Loucy (cell line): ENCODE data around the gene LRPPRC.

Experiments used
- H2AFZ ChIP-seq: fragments of 200-600 bp; sonication (generic); 2 replicates; pipeline ENCODE4 v1.6.0; 2016; ENCODE audit warnings: antibody characterized with exemption, mild to moderate bottlenecking, low read length, moderate library complexity
- H3F3A ChIP-seq: fragments of 200-600 bp; 2 replicates; pipeline ENCODE4 v1.6.0; 2016; ENCODE audit warnings: antibody characterized with exemption, low read depth, mild to moderate bottlenecking
- H3K27me3 ChIP-seq: fragments of 200-600 bp; sonication (generic); 2 replicates; pipeline ENCODE4 v1.6.1; 2014; ENCODE audit warnings: low read length, mild to moderate bottlenecking; ENCODE audit not compliant: insufficient read depth, poor library complexity, severe bottlenecking
- H3K36me3 ChIP-seq: fragments of 200-600 bp; sonication (generic); 2 replicates; pipeline ENCODE4 v1.6.1; 2016; ENCODE audit warnings: low read length; ENCODE audit not compliant: insufficient read depth
- H3K4me1 ChIP-seq: fragments of 200-600 bp; sonication (generic); 2 replicates; pipeline ENCODE4 v1.5.1; 2014; ENCODE audit warnings: low read length, mild to moderate bottlenecking; ENCODE audit not compliant: insufficient read depth, poor library complexity, severe bottlenecking
- H3K4me2 ChIP-seq: fragments of 200-600 bp; sonication (generic); 2 replicates; pipeline ENCODE4 v1.6.0; 2014; ENCODE audit warnings: antibody characterized with exemption, low read length, low read depth, mild to moderate bottlenecking; ENCODE audit not compliant: poor library complexity, severe bottlenecking
- H3K4me3 ChIP-seq: fragments of 200-600 bp; sonication (generic); 2 replicates; pipeline ENCODE4 v1.5.1; 2014; ENCODE audit warnings: low read length, mild to moderate bottlenecking, mixed read lengths; ENCODE audit not compliant: poor library complexity, severe bottlenecking
- H3K79me2 ChIP-seq: fragments of 200-600 bp; sonication (generic); 2 replicates; pipeline ENCODE4 v1.6.1; 2014; ENCODE audit warnings: low read length; ENCODE audit not compliant: insufficient read depth
- H3K9ac ChIP-seq: fragments of 200-600 bp; sonication (generic); 2 replicates; pipeline ENCODE4 v1.6.0; 2014; ENCODE audit warnings: mild to moderate bottlenecking, low read depth, low read length, moderate library complexity; ENCODE audit not compliant: poor library complexity, severe bottlenecking
- H3K9me2 ChIP-seq: fragments of 200-600 bp; sonication (generic); replicated peaks from 2 replicates; pipeline ENCODE4 v1.6.1; 2016; ENCODE audit warnings: low read depth, low read length, mixed read lengths
- H3K9me3 ChIP-seq: fragments of 200-600 bp; sonication (generic); 2 replicates; pipeline ENCODE4 v1.6.1; 2014; ENCODE audit warnings: mild to moderate bottlenecking, antibody characterized with exemption, low read length, low read depth; ENCODE audit not compliant: insufficient read depth
- H4K20me1 ChIP-seq: fragments of 200-600 bp; sonication (generic); 2 replicates; pipeline ENCODE4 v1.6.0; 2014; ENCODE audit warnings: antibody characterized with exemption, low read length, mild to moderate bottlenecking; ENCODE audit not compliant: insufficient read depth, poor library complexity, severe bottlenecking
- EZH2phosphoT487 ChIP-seq: fragments of 200-600 bp; IDR thresholded peaks from 2 replicates; pipeline ENCODE4 v1.6.1; 2018; ENCODE audit warnings: antibody characterized with exemption, mild to moderate bottlenecking, moderate library complexity, borderline replicate concordance
- TF ChIP-seq, protein P1 (sequence below): fragments of 200-600 bp; sonication (generic); conservative IDR thresholded peaks from 2 replicates; pipeline ENCODE4 v1.5.1; 2014; ENCODE audit warnings: mild to moderate bottlenecking, antibody characterized with exemption, low read length

LRPPRC gene

DNA sequence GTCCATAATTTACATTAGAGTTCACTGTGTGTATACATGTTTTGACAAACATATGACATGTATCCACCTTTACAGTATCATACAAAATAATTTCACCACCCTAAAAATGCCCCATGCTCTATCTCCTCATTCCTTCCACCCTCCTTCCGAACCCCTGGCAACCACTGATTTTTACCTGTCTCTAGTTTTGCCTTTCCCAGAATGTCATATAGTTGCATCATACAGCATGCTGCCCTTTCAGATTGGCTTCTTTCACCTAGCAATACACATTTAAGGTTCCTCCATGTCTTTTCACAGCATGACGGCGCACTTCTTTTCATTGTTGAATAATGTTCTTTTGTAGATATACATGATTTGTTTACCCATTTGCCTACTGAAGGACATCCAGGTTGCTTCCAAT lies 10.4 kb downstream of the LRPPRC start:
- Histone ChIP-seq H3K9ac (no peak overlapping the region), H3K27me3 (no peaks in the 10 kb centered on the region), H3K36me3 (peaks cover 30% of the 10 kb centered on the region; the same call in 1 of the 2 replicates), H3K79me2 (peaks cover 61% of the 10 kb centered on the region), H3K4me1 (no peaks in the 10 kb centered on the region), H2AFZ (no peak overlapping the region), H3K4me3 (no peak overlapping the region), H4K20me1 (peaks cover 29% of the 10 kb centered on the region), H3F3A (no peaks in the 10 kb centered on the region), H3K9me2 (no peaks in the 10 kb centered on the region), H3K9me3 (no peaks in the 10 kb centered on the region), H3K4me2 (no peak overlapping the region)
- no peak for TF ChIP-seq EZH2phosphoT487
- TF ChIP-seq, protein P1, sequence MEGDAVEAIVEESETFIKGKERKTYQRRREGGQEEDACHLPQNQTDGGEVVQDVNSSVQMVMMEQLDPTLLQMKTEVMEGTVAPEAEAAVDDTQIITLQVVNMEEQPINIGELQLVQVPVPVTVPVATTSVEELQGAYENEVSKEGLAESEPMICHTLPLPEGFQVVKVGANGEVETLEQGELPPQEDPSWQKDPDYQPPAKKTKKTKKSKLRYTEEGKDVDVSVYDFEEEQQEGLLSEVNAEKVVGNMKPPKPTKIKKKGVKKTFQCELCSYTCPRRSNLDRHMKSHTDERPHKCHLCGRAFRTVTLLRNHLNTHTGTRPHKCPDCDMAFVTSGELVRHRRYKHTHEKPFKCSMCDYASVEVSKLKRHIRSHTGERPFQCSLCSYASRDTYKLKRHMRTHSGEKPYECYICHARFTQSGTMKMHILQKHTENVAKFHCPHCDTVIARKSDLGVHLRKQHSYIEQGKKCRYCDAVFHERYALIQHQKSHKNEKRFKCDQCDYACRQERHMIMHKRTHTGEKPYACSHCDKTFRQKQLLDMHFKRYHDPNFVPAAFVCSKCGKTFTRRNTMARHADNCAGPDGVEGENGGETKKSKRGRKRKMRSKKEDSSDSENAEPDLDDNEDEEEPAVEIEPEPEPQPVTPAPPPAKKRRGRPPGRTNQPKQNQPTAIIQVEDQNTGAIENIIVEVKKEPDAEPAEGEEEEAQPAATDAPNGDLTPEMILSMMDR = no peak

- H3K4me3 ChIP-seq = no peak overlapping the region
- no peaks in the 10 kb centered on the region for H3K27me3 ChIP-seq
- H3K9me3 ChIP-seq = no peaks in the 10 kb centered on the region
- H3K79me2 ChIP-seq = peaks cover 53% of the 10 kb centered on the region
- no peak overlapping the region for H2AFZ ChIP-seq
- no peaks in the 10 kb centered on the region for H3F3A ChIP-seq
- peaks cover 22% of the 10 kb centered on the region for H4K20me1 ChIP-seq
- H3K9ac ChIP-seq = no peak overlapping the region
- no peak for TF ChIP-seq EZH2phosphoT487
- TF ChIP-seq, protein P1 = no peak
- peaks cover 38% of the 10 kb centered on the region for H3K36me3 ChIP-seq
- H3K9me2 ChIP-seq = no peaks in the 10 kb centered on the region
- no peaks in the 10 kb centered on the region for H3K4me1 ChIP-seq
- H3K4me2 ChIP-seq = no peak overlapping the region
Measured at GRCh38 chr2:43984533-43984932, 11.3 kb downstream of the LRPPRC start.

DNA sequence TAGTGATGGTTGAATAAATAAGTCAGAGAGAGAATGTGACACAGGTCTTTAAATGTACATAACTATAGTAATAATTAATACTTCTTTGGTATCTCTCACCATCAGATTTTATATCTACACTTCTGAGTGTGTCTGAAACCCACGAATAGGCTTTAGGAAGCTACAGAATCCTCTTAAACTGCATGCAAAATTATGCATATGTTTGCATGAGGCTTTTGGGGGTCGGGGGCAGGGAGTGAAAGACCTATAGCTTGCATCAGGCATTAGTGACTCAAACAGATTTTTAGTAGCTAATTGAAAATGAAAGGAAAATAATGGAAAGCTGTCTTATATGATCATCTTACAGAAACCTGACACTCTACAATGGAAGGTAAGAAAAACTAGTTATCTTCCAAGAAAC lies 14.9 kb downstream of the LRPPRC start:
- H3K27me3 ChIP-seq = no peaks in the 10 kb centered on the region
- H3K9me2 ChIP-seq = no peaks in the 10 kb centered on the region
- H3K79me2 ChIP-seq = peaks cover 29% of the 10 kb centered on the region
- no peak overlapping the region for H2AFZ ChIP-seq
- H3K9me3 ChIP-seq = no peaks in the 10 kb centered on the region
- H3K36me3 ChIP-seq = peaks cover 56% of the 10 kb centered on the region
- H3K4me2 ChIP-seq = no peak overlapping the region
- TF ChIP-seq EZH2phosphoT487 = no peak
- TF ChIP-seq, protein P1 = no peak
- H3F3A ChIP-seq = no peaks in the 10 kb centered on the region
- H3K4me3 ChIP-seq = no peak overlapping the region
- no peak overlapping the region for H3K9ac ChIP-seq
- peaks cover 15% of the 10 kb centered on the region for H4K20me1 ChIP-seq
- H3K4me1 ChIP-seq = no peaks in the 10 kb centered on the region
